ENCODE measurements around the gene TTC36. TPM values are rescaled to one million over a fixed set of nuclear protein-coding genes. Genes with fewer than 3 reads are reported as not detected.

Gene TTC36
- total and polyA plus RNA-seq, 2 of the 13 experiments (the other 11 are each of a cell fraction or from before 2014, with no cell fraction given) = 0.13 to 0.40 TPM

- TF ChIP-seq ELK4 (CRISPR knock-in tag; IDR thresholded peaks at IDR 0.05; ENCODE audit: borderline replicate concordance) = no peak
- TF ChIP-seq ZNF232 (CRISPR knock-in tag; IDR thresholded peaks at IDR 0.05; ENCODE audit: borderline replicate concordance) = no peak
- TF ChIP-seq ZBTB42 (CRISPR knock-in tag; IDR thresholded peaks at IDR 0.05) = no peak
- TF ChIP-seq ZNF724P (CRISPR knock-in tag; IDR thresholded peaks at IDR 0.05; ENCODE audit: borderline replicate concordance) = no peak
- no peak for TF ChIP-seq RCOR2 (CRISPR knock-in tag; IDR thresholded peaks at IDR 0.05)
- TF ChIP-seq ZNF235 (CRISPR knock-in tag; IDR thresholded peaks at IDR 0.05; ENCODE audit: borderline replicate concordance) = no peak
- no peak for TF ChIP-seq ATF1 (CRISPR knock-in tag; IDR thresholded peaks at IDR 0.05)
Observed at GRCh38 chr11:118521892-118522311, 5.4 kb upstream of the TTC36 start (continued).

- H3K27ac ChIP-seq (ENCODE audit: extremely low read length, insufficient read depth, low read length) = no peak overlapping the region
- no peak overlapping the region for H3K4me2 ChIP-seq (ENCODE audit: low read depth, low read length)
- H3K27me3 ChIP-seq (ENCODE audit: control insufficient read depth in 1 of 2, insufficient read depth in 2 of 2, low read length in 2 of 2) = no peaks in the 10 kb centered on the region
- peak; percentile 35 for DNase-seq (ENCODE audit: low spot score)
- ChIA-PET CTCF (ENCODE audit: low intra/inter-chr PET ratio, low total read pairs) (no interaction called here), POLR2A (no interaction called here)
- H2AFZ ChIP-seq (ENCODE audit: low read length) = no peak overlapping the region
- WGBS (ENCODE audit: low lambda C conversion rate) = 93% methylated on average over 5 of the region's 6 CpGs
- H3K79me2 ChIP-seq (ENCODE audit: insufficient read depth, low read length) = no peaks in the 10 kb centered on the region
- peak; percentile 88 for ATAC-seq
- no peak overlapping the region for H3K4me3 ChIP-seq (replicated peaks in 1 of 3; ENCODE audit: insufficient read depth in 1 of 3, low read depth in 2 of 3, low read length in 3 of 3)
- peak; percentile 63 for FAIRE-seq
- no peaks in the 10 kb centered on the region for H4K20me1 ChIP-seq (ENCODE audit: insufficient read depth, low read length)
- H3K4me1 ChIP-seq (ENCODE audit: insufficient read depth, low read length) = peaks cover 16% of the 10 kb centered on the region
- intact Hi-C loops (cut with micrococcal nuclease; ENCODE audit: unreplicated experiment) (no loop called here), in situ Hi-C loops (cut with HindIII; ENCODE audit: extremely low pct_ligation_motif_present, low pct_unique_long_range_greater_than_20kb) (no loop called here)
- BruUV-seq (replicated peaks) = no TSS peak
- H3K36me3 ChIP-seq (replicated peaks in 1 of 2; ENCODE audit: control insufficient read depth in 1 of 2, insufficient read depth in 2 of 2, low read length in 2 of 2) = peaks cover 19 to 46% of the 10 kb centered on the region in 2 experiments
- TF ChIP-seq SMC3 (IDR thresholded peaks at IDR 0.05; ENCODE audit: low read length) = 0 out of 2 replicates have a peak, but pooled peaks have one; percentile 3
- no peak for TF ChIP-seq CENPX (CRISPR knock-in tag; IDR thresholded peaks at IDR 0.05)
- TF ChIP-seq SMARCE1 (IDR thresholded peaks at IDR 0.05; ENCODE audit: borderline replicate concordance) = no peak
- TF ChIP-seq HMGXB4 (CRISPR knock-in tag; IDR thresholded peaks at IDR 0.05; ENCODE audit: borderline replicate concordance in 1 of 2, low read depth in 1 of 2) = 0 out of 4 replicates have a peak, but pooled peaks of 1 of the 2 experiments have one; percentile 24
- TF ChIP-seq CTCF (CRISPR knock-in tag; IDR thresholded peaks at IDR 0.05) = peak; percentile 54
- no peak for TF ChIP-seq SNAPC2 (CRISPR knock-in tag; IDR thresholded peaks at IDR 0.05)
- TF ChIP-seq MAX (IDR thresholded peaks at IDR 0.05) = no peak
- 0 out of 2 replicates have a peak, but pooled peaks have one; percentile 27 for TF ChIP-seq RAD21 (CRISPR knock-in tag; IDR thresholded peaks at IDR 0.05)
- TF ChIP-seq STAG1 (CRISPR knock-in tag; IDR thresholded peaks at IDR 0.05) = peak; percentile 40
- no peaks in the 10 kb centered on the region for H3K9me3 ChIP-seq (ENCODE audit: low read length)
- no peak overlapping the region for H3K9ac ChIP-seq (ENCODE audit: insufficient read depth, low read depth, low read length)
Observed at GRCh38 chr11:118522571-118523072, 4.7 kb upstream of the TTC36 start.

Data from HepG2 (cell line).